ENCODE measurements around the gene ASB1. TPM values are rescaled to one million over a fixed set of nuclear protein-coding genes. Genes with fewer than 3 reads are reported as not detected.

Gene ASB1
- total and polyA plus RNA-seq, 7 donors, result 3.5 to 36.0 (median 14.0) TPM

- WGBS, 2 donors, result 87% methylated on average over 19 of the region's 19 CpGs
- intact Hi-C loops (cut with DNase I), result no loop called here
- peak; percentile 53 for DNase-seq
Measured at GRCh38 chr2:238448031-238448955, 21.6 kb downstream of the ASB1 start.

GRCh38 chr2:238449241-238449640 is 22.5 kb downstream of the ASB1 start:
- TF ChIP-seq, protein P1, sequence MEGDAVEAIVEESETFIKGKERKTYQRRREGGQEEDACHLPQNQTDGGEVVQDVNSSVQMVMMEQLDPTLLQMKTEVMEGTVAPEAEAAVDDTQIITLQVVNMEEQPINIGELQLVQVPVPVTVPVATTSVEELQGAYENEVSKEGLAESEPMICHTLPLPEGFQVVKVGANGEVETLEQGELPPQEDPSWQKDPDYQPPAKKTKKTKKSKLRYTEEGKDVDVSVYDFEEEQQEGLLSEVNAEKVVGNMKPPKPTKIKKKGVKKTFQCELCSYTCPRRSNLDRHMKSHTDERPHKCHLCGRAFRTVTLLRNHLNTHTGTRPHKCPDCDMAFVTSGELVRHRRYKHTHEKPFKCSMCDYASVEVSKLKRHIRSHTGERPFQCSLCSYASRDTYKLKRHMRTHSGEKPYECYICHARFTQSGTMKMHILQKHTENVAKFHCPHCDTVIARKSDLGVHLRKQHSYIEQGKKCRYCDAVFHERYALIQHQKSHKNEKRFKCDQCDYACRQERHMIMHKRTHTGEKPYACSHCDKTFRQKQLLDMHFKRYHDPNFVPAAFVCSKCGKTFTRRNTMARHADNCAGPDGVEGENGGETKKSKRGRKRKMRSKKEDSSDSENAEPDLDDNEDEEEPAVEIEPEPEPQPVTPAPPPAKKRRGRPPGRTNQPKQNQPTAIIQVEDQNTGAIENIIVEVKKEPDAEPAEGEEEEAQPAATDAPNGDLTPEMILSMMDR (IDR thresholded peaks at IDR 0.05), result no peak
- TF ChIP-seq POLR2AphosphoS5 (IDR thresholded peaks at IDR 0.05), result no peak
- no peak for TF ChIP-seq POLR2A (IDR thresholded peaks at IDR 0.05)
- no peak for TF ChIP-seq EP300 (IDR thresholded peaks at IDR 0.05)
- H3K36me3 ChIP-seq, result peaks cover 29 to 70% (median 37%) of the 10 kb centered on the region in 4 donors
- 84 to 88% methylated on average over 8 of the region's 8 CpGs for WGBS, 2 donors
- H3K4me3 ChIP-seq, result no peak overlapping the region
- peak overlapping the region in 3 of 4 donors; percentile 18 to 77 (median 73) for H3K27ac ChIP-seq
- no peaks in the 10 kb centered on the region for H3K27me3 ChIP-seq
- peaks cover 0 to 25% (median 4%) of the 10 kb centered on the region in 4 donors for H3K4me1 ChIP-seq
- DNase-seq, result peak; percentile 60
- intact Hi-C loops (cut with DNase I), result no loop called here
- H3K9me3 ChIP-seq, result no peaks in the 10 kb centered on the region

More at GRCh38 chr2:238448031-238448955, 21.6 kb downstream of the ASB1 start:
- no peaks in the 10 kb centered on the region for H3K9me3 ChIP-seq
- no peak overlapping the region for H3K4me3 ChIP-seq
- H3K27me3 ChIP-seq, result no peaks in the 10 kb centered on the region
- H3K36me3 ChIP-seq, result peaks cover 29 to 72% (median 39%) of the 10 kb centered on the region in 4 donors
- TF ChIP-seq, protein P1 (IDR thresholded peaks at IDR 0.05), result no peak
- TF ChIP-seq POLR2AphosphoS5 (IDR thresholded peaks at IDR 0.05), result no peak
- TF ChIP-seq POLR2A (IDR thresholded peaks at IDR 0.05), result no peak
- no peak for TF ChIP-seq EP300 (IDR thresholded peaks at IDR 0.05)
- peak overlapping the region in 2 of 4 donors; percentile 73 to 77 for H3K27ac ChIP-seq
- peaks cover 0 to 25% (median 4%) of the 10 kb centered on the region in 4 donors for H3K4me1 ChIP-seq

- H3K27ac ChIP-seq, result peak overlapping the region; percentile 34 to 77 (median 63)
- intact Hi-C loops (cut with DNase I), result no loop called here
- peaks cover 0 to 25% (median 4%) of the 10 kb centered on the region in 4 donors for H3K4me1 ChIP-seq
- H3K9me3 ChIP-seq, result no peaks in the 10 kb centered on the region
- H3K4me3 ChIP-seq, result no peak overlapping the region
- no peaks in the 10 kb centered on the region for H3K27me3 ChIP-seq
- peaks cover 29 to 62% (median 33%) of the 10 kb centered on the region in 4 donors for H3K36me3 ChIP-seq
- peak; percentile 90 for DNase-seq
- no peak for TF ChIP-seq POLR2A (IDR thresholded peaks at IDR 0.05)
- TF ChIP-seq EP300 (IDR thresholded peaks at IDR 0.05), result no peak
- TF ChIP-seq, protein P1 (IDR thresholded peaks at IDR 0.05), result no peak
- TF ChIP-seq POLR2AphosphoS5 (IDR thresholded peaks at IDR 0.05), result peak in 2 of 4 donors; percentile 17 to 30
- 85 to 91% methylated on average over 9 of the region's 9 CpGs for WGBS, 2 donors
Measured at GRCh38 chr2:238449909-238450417, 23.2 kb downstream of the ASB1 start.

DNA sequence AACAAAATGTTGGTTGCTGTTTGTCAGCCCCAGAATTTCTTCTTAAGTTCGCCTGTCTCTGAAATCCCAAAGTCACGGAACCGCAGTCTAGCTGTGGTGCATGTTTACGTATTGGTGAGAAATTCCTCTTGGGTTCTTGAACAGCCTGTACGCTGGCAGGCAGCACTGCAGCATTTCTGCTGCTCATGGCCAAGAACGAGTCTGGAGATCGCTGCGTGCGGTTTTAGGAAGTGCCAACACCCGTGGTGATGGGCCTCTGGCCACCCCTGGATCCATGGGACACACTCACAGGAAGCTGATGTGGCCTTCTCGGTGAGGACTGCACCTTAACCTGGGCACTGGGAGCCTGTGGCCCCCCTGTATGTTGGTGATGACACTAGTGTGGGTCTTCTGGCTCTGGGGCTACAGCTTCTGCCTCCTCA is 23.7 kb downstream of the ASB1 start:
- peak; percentile 66 for DNase-seq
- Histone ChIP-seq H3K4me1 (peaks cover 0 to 25% (median 4%) of the 10 kb centered on the region in 4 donors), H3K4me3 (no peak overlapping the region), H3K27ac (peak overlapping the region; percentile 53 to 77 (median 64)), H3K36me3 (peaks cover 24 to 57% (median 29%) of the 10 kb centered on the region in 4 donors), H3K27me3 (no peaks in the 10 kb centered on the region), H3K9me3 (no peaks in the 10 kb centered on the region)
- WGBS, 2 donors, result 93 to 95% methylated on average over 11 of the region's 11 CpGs
- intact Hi-C loops (cut with DNase I), result no loop called here
- TF ChIP-seq, protein P1 (IDR thresholded peaks at IDR 0.05), result no peak
- TF ChIP-seq POLR2A (IDR thresholded peaks at IDR 0.05) (no peak), EP300 (IDR thresholded peaks at IDR 0.05) (no peak), POLR2AphosphoS5 (IDR thresholded peaks at IDR 0.05) (no peak)
